ENCODE results near the gene BCL6.
A peak's percentile ranks its signal among the peaks of the same experiment; 100 is the strongest.

BCL6 gene

DNA sequence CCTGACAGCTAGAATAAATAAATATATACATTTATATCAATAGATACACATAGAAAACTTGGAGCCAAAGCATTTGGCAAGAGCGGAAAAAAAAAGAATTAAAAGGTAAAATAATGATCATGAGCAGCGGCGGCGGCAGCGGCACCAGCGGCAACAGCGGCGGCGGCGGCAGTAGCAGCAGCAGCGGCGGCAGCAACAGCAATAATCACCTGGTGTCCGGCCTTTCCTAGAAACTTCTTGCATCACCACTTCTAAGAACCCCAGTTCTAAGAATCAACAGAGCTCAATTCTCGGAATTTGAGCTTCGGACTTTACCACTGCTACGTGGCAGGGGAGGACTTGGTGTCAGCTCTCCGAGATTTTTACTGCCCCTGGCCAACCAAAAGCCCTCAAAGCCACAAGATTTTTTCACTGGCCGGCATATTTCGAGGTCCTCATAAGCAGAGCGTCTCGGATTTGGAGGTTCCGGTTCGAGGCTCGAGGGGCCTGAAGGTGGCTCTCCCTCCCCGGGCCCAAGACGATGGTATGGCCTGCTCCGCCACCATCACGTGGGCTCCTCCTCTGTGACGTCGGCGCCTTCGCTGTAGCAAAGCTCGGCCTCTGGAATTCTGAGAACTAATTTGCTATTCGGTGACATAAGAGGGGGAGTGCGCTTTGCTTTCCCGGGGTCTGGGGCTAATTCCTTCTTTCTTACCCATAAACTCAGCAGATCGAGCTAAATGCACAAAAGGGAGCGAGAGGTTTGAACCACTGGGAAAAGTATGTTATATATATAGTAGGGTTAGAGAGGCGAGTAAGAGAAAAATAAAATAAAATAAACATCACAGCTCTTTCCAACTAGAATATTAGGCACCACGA is at the start of gene BCL6:
Gene BCL6 (minus strand): TSS at position 268 of the 858 bp plus-strand sequence. CDS start 11,775 bp downstream, outside the sequence.
- peak within 1 kb of the TSS; percentile 98 for H3K27ac Mint-ChIP-seq
- H3K27me3 Mint-ChIP-seq = no peaks in the 10 kb centered on the region
- H3K4me3 Mint-ChIP-seq = peak within 1 kb of the TSS; percentile 92
- peaks cover 78% of the 10 kb centered on the region for H3K4me1 Mint-ChIP-seq (ENCODE audit: low read depth)
- H3K36me3 Mint-ChIP-seq (ENCODE audit: low read depth) = peaks cover 4% of the 10 kb centered on the region
- no peaks in the 10 kb centered on the region for H3K9me3 Mint-ChIP-seq

DNA sequence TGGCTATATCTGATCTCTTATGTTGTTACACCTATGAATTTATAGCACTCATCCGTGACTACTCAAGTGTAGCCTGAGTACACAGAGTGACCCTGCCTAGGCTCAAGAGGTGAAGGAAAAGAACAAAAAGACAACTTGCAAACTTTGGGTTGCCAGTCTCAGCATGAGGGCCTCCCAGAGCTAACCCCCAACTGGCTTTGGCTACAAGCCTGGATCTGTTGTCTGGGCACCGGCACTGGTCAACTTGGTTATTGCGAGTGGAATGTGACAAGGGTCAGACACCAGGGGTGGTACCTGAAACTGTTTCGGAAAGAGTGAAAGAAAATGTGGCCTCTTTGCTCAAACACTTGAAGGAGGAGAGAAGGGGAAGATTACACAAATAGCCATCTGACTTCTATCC is 49.5 kb upstream of the BCL6 start:
- peaks cover 25% of the 10 kb centered on the region for H3K4me1 Mint-ChIP-seq (ENCODE audit: low read depth)
- H3K27ac Mint-ChIP-seq = peak overlapping the region; percentile 2
- H3K36me3 Mint-ChIP-seq (ENCODE audit: low read depth) = no peaks in the 10 kb centered on the region

DNA sequence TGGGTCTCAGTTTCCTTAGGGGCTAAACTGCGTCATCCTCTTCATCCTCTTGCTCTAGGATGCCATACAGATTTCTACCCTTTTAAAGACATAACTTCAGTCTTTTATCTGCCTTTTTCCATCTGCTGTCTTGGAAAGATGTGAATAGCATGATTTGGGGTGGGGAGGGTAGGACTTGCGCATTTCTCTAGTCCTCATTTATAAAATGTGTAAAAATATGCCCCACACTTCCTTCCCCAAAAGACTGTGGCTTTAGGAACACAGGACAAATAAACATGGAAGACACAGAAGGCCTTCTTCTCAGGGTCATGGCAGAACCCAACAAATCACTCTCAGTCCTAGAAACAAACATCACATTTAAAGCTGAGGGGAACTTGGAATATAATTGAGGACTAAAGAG is 48.4 kb upstream of the BCL6 start:
- H3K9me3 Mint-ChIP-seq = no peaks in the 10 kb centered on the region
- H3K27me3 Mint-ChIP-seq = peaks cover 5% of the 10 kb centered on the region
- H3K36me3 Mint-ChIP-seq (ENCODE audit: low read depth) = no peaks in the 10 kb centered on the region
- H3K4me1 Mint-ChIP-seq (ENCODE audit: low read depth) = peaks cover 21% of the 10 kb centered on the region
- H3K4me3 Mint-ChIP-seq = no peak overlapping the region
- no peak overlapping the region for H3K27ac Mint-ChIP-seq

More for the DNA sequence above, 49.5 kb upstream of the BCL6 start:
- Mint-ChIP-seq H3K27me3 (peaks cover 5% of the 10 kb centered on the region), H3K9me3 (no peaks in the 10 kb centered on the region), H3K4me3 (no peak overlapping the region)

DNA sequence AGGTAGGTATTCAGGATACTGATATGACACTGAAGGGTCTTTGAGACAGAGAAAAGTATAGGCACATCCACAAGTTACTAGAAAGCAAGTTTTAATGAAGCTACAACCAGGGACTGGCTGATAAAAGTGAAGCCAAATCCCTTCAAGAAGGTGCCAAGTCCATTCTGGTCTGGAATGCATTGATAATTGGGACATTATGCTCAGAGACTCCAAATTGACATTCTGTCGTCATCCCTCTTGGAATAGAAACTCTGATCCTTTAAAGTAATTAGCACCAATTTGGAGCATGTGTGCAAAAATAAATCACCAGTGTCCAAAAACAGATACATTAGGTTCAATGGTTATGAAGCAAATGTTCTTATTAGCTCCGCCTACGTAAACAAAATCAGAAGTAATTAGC is 47.3 kb upstream of the BCL6 start:
- Mint-ChIP-seq H3K27ac (no peak overlapping the region), H3K36me3 (ENCODE audit: low read depth) (no peaks in the 10 kb centered on the region), H3K27me3 (peaks cover 5% of the 10 kb centered on the region), H3K4me1 (ENCODE audit: low read depth) (peaks cover 13% of the 10 kb centered on the region), H3K9me3 (no peaks in the 10 kb centered on the region), H3K4me3 (no peak overlapping the region)

DNA sequence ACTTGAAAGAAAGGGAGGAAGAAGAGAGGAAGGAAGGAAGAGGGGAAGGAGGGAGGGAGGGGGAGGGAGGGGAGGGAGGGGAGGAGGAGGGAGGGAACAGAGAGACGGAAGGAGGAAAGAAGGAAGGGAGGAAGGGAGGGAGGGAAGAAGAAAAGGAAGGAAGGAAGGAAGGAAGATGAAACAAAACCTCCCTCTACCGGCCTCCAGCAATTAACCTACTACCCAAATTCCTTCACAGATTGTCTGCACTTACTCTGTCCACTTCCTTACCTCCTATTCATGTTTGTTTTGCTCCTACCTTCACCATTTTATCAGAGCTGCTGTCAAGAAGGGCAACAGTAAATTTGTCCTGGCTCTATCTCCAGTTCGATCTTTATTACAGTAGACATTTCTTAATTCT is 44.6 kb upstream of the BCL6 start:
- Mint-ChIP-seq H3K4me1 (ENCODE audit: low read depth) (peaks cover 13% of the 10 kb centered on the region), H3K9me3 (no peaks in the 10 kb centered on the region), H3K27me3 (peaks cover 5% of the 10 kb centered on the region), H3K4me3 (no peak overlapping the region), H3K27ac (peak overlapping the region; percentile 65), H3K36me3 (ENCODE audit: low read depth) (no peaks in the 10 kb centered on the region)

DNA sequence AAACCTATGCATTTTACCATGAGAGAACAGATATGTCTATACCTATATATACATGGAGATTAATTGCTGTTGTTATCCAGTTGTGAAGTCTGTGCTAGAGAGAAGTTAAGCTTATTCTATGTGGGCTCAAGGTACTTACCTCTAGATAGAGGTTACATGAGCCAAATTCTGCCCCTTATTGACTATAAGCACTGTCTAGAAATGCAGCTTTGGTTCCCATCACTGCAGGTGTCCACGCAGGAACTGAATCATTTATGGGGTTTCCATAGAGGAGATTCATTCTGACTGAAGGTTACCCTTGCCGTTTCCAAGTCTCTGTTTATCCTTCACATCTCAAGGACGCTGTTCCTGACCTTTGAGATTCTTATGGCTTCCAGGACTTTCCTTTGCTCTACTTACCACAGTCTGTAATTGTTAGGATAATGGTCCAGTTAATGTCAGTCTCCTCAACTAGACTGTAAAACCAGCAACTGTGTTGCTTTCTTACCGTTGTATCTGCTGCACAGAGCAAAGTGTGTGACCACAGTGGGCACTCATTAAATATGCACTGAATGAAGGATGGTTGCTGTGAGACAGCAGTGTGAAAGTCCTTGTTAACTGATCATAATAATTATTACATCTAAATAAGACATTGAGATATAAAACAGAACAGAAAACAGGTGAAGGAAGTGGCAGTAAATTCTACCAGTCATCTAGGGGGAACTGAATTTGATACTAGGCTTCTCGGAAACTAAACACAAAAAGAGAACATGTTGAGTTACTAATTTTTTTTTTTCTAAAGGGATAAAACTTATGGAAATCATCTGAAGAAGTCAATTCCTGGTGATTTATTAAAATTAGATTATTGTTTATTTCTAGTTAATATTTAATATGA is 44.0 kb upstream of the BCL6 start:
- Mint-ChIP-seq H3K4me1 (ENCODE audit: low read depth) (peaks cover 13% of the 10 kb centered on the region), H3K27ac (peak overlapping the region; percentile 52), H3K4me3 (no peak overlapping the region), H3K36me3 (ENCODE audit: low read depth) (no peaks in the 10 kb centered on the region), H3K27me3 (peaks cover 5% of the 10 kb centered on the region), H3K9me3 (no peaks in the 10 kb centered on the region)

DNA sequence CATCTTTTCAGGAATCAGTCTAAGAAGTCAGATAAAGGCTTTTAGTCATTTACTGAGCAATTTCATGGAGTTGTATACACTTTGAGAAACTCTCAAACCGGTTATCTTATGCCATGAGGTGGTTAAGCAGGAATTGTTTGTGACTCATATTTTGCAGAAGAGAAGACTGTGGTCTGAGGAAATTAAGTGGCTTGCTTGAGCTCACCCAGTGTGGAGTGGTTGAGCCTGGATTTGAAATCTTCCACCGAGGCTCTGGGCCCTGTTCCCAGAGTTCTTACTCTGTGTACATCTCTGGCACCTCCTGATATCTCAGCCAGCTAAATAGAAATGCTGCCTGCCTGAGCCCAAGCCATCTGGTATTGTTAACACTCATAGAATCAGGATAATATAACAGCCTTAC is 37.8 kb upstream of the BCL6 start:
- no peaks in the 10 kb centered on the region for H3K36me3 Mint-ChIP-seq (ENCODE audit: low read depth)
- peak overlapping the region; percentile 26 for H3K27ac Mint-ChIP-seq
- H3K4me3 Mint-ChIP-seq = no peak overlapping the region

DNA sequence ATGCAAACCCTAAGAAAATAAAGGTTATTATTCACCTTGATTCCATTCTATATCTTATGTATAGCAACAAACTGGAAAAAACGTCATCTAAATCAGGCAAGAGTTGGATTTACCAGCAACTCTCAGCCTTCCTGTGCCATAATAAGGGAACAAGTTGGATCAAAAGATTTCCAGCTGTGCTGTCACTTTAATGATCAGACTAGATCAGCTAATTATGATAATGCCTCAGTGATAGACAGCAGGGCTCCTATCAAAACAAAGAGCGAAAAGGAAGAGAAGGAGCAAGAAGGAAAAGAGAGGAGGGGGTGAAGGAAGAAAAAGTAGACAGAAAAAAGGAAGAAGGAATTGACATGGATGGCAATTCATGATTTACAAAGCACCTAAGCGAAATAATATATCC is 36.7 kb upstream of the BCL6 start:
- no peak overlapping the region for H3K27ac Mint-ChIP-seq
- peaks cover 31% of the 10 kb centered on the region for H3K4me1 Mint-ChIP-seq (ENCODE audit: low read depth)
- H3K36me3 Mint-ChIP-seq (ENCODE audit: low read depth) = no peaks in the 10 kb centered on the region
- H3K27me3 Mint-ChIP-seq = no peaks in the 10 kb centered on the region
- no peaks in the 10 kb centered on the region for H3K9me3 Mint-ChIP-seq
- H3K4me3 Mint-ChIP-seq = no peak overlapping the region

More for the DNA sequence above, 37.8 kb upstream of the BCL6 start:
- Mint-ChIP-seq H3K27me3 (no peaks in the 10 kb centered on the region), H3K9me3 (no peaks in the 10 kb centered on the region), H3K4me1 (ENCODE audit: low read depth) (peaks cover 20% of the 10 kb centered on the region)

DNA sequence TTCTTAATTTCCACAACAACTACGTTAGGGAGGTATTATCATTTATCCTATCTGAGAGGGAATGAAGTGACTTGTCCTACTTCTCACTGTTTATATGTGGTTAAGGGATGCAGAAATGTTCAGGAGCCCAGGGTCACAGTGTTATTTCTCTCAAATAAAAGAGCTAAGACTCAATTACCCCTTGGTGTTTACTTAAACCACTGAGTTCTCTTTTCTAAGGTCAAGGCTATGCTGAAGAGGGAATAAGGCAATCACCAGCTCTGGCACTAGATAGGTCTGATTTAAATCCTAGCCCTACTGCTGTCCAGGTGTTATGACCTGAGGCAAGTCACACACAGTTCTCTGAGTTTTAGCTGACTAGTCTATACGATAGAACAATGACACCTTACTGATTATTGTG is 35.7 kb upstream of the BCL6 start:
- Mint-ChIP-seq H3K27ac (no peak overlapping the region), H3K4me3 (no peak overlapping the region), H3K9me3 (no peaks in the 10 kb centered on the region), H3K4me1 (ENCODE audit: low read depth) (peaks cover 36% of the 10 kb centered on the region), H3K27me3 (no peaks in the 10 kb centered on the region), H3K36me3 (ENCODE audit: low read depth) (no peaks in the 10 kb centered on the region)

DNA sequence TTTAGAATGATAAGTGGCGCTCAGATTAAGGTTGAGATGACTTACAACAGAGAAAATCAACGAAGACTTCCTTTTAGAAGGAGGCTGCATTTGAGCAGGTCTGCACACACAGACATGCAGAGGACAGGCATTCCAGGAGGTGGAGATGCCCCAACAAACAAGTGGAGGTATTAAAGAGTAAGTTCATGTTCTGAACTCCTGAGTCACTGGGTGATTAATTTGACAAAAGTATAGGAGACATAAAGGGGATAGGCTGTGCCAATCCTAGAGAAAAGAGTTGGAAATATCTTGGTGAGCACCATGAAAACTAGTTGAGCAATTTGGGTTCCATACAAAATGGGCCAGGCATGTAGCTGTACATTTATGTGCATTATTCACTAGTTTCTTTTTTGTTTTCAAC is 33.5 kb upstream of the BCL6 start:
- Mint-ChIP-seq H3K27ac (peak overlapping the region; percentile 47), H3K9me3 (no peaks in the 10 kb centered on the region), H3K36me3 (ENCODE audit: low read depth) (no peaks in the 10 kb centered on the region), H3K4me1 (ENCODE audit: low read depth) (peaks cover 47% of the 10 kb centered on the region), H3K27me3 (no peaks in the 10 kb centered on the region), H3K4me3 (no peak overlapping the region)

DNA sequence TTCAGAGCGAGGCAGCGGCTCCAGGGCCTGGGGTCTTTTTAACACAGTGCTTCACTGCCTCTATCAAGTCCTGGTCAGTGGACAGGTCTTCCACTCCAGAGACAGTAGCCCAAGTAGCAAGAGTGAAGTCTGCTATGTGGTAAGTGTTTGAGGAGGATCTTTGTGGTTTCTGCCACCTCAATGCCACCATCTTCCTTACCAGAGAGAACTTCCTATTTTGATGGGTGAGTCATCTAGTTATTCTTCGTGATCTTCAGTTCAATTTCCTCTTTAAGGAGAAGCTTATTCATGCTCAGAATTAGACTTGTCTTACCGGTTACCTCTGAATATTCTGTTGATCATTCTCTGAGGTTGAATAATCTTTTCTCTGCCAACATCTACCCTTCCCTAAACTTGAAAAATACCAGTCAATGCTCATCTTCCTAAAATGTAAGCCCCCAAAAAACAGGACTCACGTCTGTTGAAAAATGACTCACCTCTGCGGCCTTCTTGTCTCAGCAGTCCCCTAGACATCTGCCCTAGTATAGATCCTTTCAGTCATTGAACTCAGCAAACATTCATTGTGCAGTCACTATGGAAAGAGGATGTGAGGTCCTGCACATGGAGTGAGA is 32.2 kb upstream of the BCL6 start:
- Mint-ChIP-seq H3K36me3 (ENCODE audit: low read depth) (no peaks in the 10 kb centered on the region), H3K27me3 (no peaks in the 10 kb centered on the region), H3K27ac (peak overlapping the region; percentile 95), H3K9me3 (no peaks in the 10 kb centered on the region), H3K4me3 (peak overlapping the region; percentile 54), H3K4me1 (ENCODE audit: low read depth) (peaks cover 46% of the 10 kb centered on the region)

DNA sequence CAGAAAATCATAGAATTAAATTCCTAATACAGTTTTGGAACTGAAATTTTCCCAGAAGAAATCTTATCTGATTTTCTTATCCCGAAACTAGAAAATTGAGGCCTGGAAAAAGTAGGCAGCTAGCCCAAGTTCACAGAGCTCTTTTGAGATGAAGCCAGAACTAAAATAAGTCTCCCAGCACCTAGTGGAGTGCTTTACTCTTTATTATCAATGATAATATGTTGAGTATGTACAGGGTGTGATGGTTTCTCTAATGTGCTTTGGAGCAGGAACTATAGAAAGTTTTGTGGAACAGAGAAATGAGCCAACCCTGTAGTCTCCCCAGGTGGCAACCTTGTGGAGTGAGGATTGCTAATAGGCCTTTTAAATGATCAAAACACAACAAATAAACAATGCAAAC is 30.3 kb upstream of the BCL6 start:
- peaks cover 54% of the 10 kb centered on the region for H3K4me1 Mint-ChIP-seq (ENCODE audit: low read depth)
- no peak overlapping the region for H3K27ac Mint-ChIP-seq
- H3K4me3 Mint-ChIP-seq = no peak overlapping the region
- no peaks in the 10 kb centered on the region for H3K27me3 Mint-ChIP-seq
- no peaks in the 10 kb centered on the region for H3K9me3 Mint-ChIP-seq
- no peaks in the 10 kb centered on the region for H3K36me3 Mint-ChIP-seq (ENCODE audit: low read depth)

DNA sequence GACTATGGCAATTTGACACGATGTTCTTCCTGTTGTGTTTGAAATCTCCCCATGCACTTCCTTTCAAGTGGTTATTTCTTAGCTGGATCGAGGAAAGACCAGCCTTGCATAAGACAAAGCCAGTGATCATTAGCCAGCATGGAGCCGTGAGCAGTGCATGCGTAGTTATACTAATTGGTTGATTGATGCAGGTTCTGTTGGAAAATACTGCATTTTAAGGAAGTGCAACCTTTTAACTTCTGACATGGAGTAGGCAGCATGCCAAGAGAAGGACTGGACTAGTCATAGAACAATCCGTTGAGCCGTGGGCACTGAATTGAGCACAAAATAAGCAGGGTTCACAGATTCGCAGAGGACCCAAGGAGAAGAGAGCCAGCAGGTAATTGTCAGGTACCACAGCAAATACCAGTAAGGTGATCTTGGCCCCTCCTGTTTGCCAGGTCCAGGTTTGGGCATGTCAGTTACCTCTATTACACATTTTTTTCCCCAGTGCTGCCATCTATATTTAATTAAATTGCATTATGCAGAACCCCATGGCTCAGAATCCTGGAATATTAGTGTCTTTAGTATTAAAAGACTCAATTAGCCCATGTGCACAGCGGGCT is 29.0 kb upstream of the BCL6 start:
- H3K4me1 Mint-ChIP-seq (ENCODE audit: low read depth) = peaks cover 66% of the 10 kb centered on the region

DNA sequence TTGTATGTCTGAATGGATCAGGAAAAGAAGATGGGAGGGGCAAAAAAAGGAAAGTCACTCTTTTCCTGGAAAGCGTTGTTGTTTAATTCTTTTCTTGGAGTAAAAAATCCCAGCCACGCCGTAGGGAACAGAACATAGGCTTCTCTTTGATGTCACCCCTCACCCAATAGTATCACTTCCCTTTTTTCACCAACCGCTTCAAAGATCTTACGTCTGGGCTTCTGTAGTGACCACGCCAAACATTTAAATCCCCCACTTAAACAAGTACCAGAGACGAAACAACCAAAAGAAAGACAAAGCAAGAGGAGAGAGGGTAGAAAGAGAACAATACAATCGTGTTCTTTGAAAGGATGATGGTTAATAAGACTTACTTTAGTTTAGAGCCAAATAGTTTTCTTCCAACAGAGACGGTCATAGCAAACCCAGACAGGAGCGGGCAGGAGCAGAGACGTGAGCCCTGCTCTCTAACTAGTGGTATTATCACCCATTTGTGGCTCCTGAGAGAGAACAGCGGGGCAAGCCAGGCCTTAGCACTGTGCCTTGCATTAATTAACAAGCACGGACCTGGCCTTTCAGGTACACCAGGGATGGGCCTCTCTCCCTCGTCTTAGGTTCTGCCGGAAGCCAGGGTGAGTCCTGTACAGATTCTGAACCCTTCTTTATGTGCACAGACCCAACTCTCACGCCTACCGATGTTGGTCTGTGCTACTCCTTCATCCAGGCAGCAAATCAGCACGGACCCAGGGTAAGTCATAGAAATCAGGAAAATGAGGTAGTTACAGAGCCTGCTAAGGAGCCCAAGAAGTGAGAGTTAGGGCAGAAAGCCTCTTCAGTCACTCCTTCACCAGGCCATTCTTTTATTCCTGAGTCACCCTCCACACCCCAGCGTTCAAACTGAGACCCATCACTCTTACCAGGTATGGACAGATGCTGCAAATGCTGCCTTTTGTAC is 28.2 kb upstream of the BCL6 start:
- Mint-ChIP-seq H3K4me1 (ENCODE audit: low read depth) (peaks cover 66% of the 10 kb centered on the region), H3K4me3 (no peak overlapping the region), H3K36me3 (ENCODE audit: low read depth) (no peaks in the 10 kb centered on the region), H3K27ac (no peak overlapping the region), H3K27me3 (no peaks in the 10 kb centered on the region), H3K9me3 (no peaks in the 10 kb centered on the region)

More for the DNA sequence above, 29.0 kb upstream of the BCL6 start:
- Mint-ChIP-seq H3K4me3 (no peak overlapping the region), H3K36me3 (ENCODE audit: low read depth) (no peaks in the 10 kb centered on the region), H3K27ac (no peak overlapping the region), H3K9me3 (no peaks in the 10 kb centered on the region), H3K27me3 (no peaks in the 10 kb centered on the region)
